Activated CD4-positive, alpha-beta T cell treated with anti-CD3 and anti-CD28 coated beads for 36 hours (primary cell): ENCODE results near the gene ZBTB8OS. TPM values are rescaled to one million over a fixed set of nuclear protein-coding genes. Genes with fewer than 3 reads are reported as not detected.

Source experiments
- ATAC-seq: fragments of 200-7000 bp; cut with Tn5 transposase; one replicate; pipeline ENCODE4 v1.10.0; 2021; ENCODE audit warnings: mild to moderate bottlenecking, moderate library complexity
- CTCF ChIA-PET: fragments of 350-600 bp; sonication (Branson Sonifier 250); formaldehyde crosslinking; loops from one replicate; lab custom pipeline; 2021; ENCODE audit warnings: antibody characterized with exemption; lab: Charles Lee
- POLR2A ChIA-PET: fragments of 350-600 bp; sonication (Branson Sonifier 250); formaldehyde crosslinking; loops from one replicate; lab custom pipeline; 2021; ENCODE audit warnings: antibody characterized with exemption, inconsistent platforms; lab: Charles Lee
- DNase-seq: peaks from one replicate; pipeline ENCODE4 v3.0.0-alpha.2; 2020
- H3K27ac Mint-ChIP-seq: one replicate; pipeline ENCODE4 v1.8.0; 2021; ENCODE audit warnings: mixed read lengths
- H3K27me3 Mint-ChIP-seq: one replicate; pipeline ENCODE4 v1.8.0; 2021; ENCODE audit warnings: mixed read lengths
- H3K36me3 Mint-ChIP-seq: one replicate; pipeline ENCODE4 v1.8.0; 2021; ENCODE audit warnings: low read depth, mixed read lengths
- H3K4me1 Mint-ChIP-seq: one replicate; pipeline ENCODE4 v1.8.0; 2021; ENCODE audit warnings: mixed read lengths
- H3K4me3 Mint-ChIP-seq: one replicate; pipeline ENCODE4 v1.8.0; 2021; ENCODE audit warnings: mild to moderate bottlenecking, moderate library complexity, mixed read lengths
- H3K9me3 Mint-ChIP-seq: one replicate; pipeline ENCODE4 v1.8.0; 2021; ENCODE audit warnings: low read depth, mixed read lengths
- intact Hi-C, 2 experiments: fragments of 100-400 bp; cut with DNase I in 1 of 2; cut with micrococcal nuclease in 1 of 2; formaldehyde crosslinking; loops; one replicate each; pipeline versions ENCODE4 v1.14.2 to v1.15.1; 2022 to 2024; cut with DNase I, micrococcal nuclease
- total RNA-seq, 2 experiments: library from RNA; stranded (reverse); gene quantifications; one replicate each; pipeline ENCODE4 v1.2.3, GENCODE V29; 2021

ZBTB8OS gene
- total RNA-seq, 2 experiments from 2014 or later, result 61.2 to 63.5 TPM

DNA sequence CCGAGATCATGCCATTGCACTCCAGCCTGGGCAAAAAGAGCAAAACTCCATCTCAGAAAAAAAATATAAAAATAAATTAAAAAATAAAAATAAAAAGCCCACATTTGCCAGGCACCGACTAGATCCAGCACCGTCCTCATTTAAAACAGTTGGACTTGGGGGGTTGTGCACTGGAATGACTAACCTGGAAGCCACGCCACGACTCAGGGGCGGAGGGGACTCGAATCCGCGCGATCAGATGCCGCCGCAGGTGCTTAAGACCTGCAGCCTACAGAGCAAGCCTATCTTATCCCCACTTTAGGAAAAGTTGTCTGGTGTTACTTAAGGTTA lies 38.5 kb downstream of the ZBTB8OS start:
- ChIA-PET POLR2A (no interaction called here), CTCF (no interaction called here)
- intact Hi-C loops, result loop anchor here in 1 of 2 experiments (1.0 kb wide), 1 partner anchor 38 kb away; the partner anchor contains the start of gene ZBTB8OS
- no peak overlapping the region for H3K27ac Mint-ChIP-seq
- H3K4me1 Mint-ChIP-seq, result peaks cover 7% of the 10 kb centered on the region
- peak overlapping the region; percentile 57 for H3K4me3 Mint-ChIP-seq
- DNase-seq (no peak), ATAC-seq (no peak)
- no peaks in the 10 kb centered on the region for H3K9me3 Mint-ChIP-seq
- H3K36me3 Mint-ChIP-seq, result no peaks in the 10 kb centered on the region
- H3K27me3 Mint-ChIP-seq, result no peaks in the 10 kb centered on the region

- ChIA-PET POLR2A (interaction anchor here (0.7 kb wide), 2 partner anchors 18 to 133 kb away, joined by 4 read pairs; no protein-coding TSS in a partner anchor), CTCF (interaction anchor here (0.6 to 0.7 kb wide), 2 partner anchors 22 to 1182 kb away, joined by 3 to 4 read pairs; no protein-coding TSS in a partner anchor)
- Mint-ChIP-seq H3K4me3 (no peak overlapping the region), H3K9me3 (no peaks in the 10 kb centered on the region), H3K36me3 (no peaks in the 10 kb centered on the region), H3K4me1 (peaks cover 7% of the 10 kb centered on the region), H3K27me3 (no peaks in the 10 kb centered on the region), H3K27ac (no peak overlapping the region)
- ATAC-seq (no peak), DNase-seq (no peak)
- intact Hi-C loops, result no loop called here
Measured at GRCh38 chr1:32609180-32609579, 41.2 kb downstream of the ZBTB8OS start.

DNA sequence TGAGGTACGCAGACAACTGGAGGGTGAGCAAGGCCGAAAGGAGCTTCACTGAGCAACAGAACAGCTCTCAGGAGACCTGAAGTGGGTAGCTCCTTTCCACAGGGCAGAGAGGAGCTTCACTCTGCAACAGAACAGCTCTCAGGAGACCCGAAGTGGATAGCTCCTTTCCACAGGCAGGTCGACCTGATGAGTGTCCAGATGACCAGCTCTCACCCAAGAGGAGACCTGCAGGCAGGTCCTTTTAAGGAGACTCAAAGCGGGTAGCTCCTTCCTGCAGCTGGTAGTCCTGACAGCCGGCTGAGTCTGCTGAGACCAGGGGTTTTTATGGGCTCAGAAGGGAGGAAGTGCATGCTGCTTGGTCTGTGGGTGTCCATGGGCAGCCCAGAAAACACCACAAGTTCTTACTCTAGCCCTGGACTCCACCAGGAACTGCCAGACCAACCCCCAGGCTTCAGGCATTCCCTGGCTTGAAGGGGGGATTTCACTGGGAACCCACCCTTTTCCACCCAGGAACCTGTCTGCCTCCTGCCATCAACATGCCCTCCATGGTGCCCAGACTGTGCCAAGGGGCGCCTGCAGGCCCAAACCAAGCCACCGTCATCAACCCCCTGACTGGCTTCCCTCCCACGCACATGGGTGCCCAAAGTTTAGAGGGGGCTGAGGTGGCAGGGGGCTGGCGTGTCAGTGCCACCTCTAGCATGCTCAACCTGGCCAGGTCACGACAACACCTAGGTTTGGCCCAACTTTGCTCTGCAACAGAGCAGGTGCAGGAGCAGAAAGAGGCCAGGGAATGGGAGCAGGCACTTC lies 43.6 kb downstream of the ZBTB8OS start:
- Mint-ChIP-seq H3K4me1 (no peaks in the 10 kb centered on the region), H3K36me3 (no peaks in the 10 kb centered on the region), H3K27me3 (no peaks in the 10 kb centered on the region), H3K27ac (no peak overlapping the region), H3K4me3 (no peak overlapping the region), H3K9me3 (no peaks in the 10 kb centered on the region)
- intact Hi-C loops, result no loop called here
- DNase-seq, result no peak
- CTCF ChIA-PET, result no interaction called here
- no peak for ATAC-seq
- POLR2A ChIA-PET, result no interaction called here

- Mint-ChIP-seq H3K4me3 (no peak overlapping the region), H3K36me3 (no peaks in the 10 kb centered on the region), H3K4me1 (no peaks in the 10 kb centered on the region), H3K27ac (no peak overlapping the region), H3K9me3 (no peaks in the 10 kb centered on the region), H3K27me3 (no peaks in the 10 kb centered on the region)
- ChIA-PET POLR2A (no interaction called here), CTCF (no interaction called here)
- intact Hi-C loops, result no loop called here
- ATAC-seq (no peak), DNase-seq (no peak)
Measured at GRCh38 chr1:32605711-32606424, 44.5 kb downstream of the ZBTB8OS start.

GRCh38 chr1:32600034-32600433 lies 50.3 kb downstream of the ZBTB8OS start:
- intact Hi-C loops, result no loop called here
- H3K27me3 Mint-ChIP-seq, result no peaks in the 10 kb centered on the region
- POLR2A ChIA-PET, result no interaction called here
- H3K4me1 Mint-ChIP-seq, result no peaks in the 10 kb centered on the region
- no peaks in the 10 kb centered on the region for H3K9me3 Mint-ChIP-seq
- H3K36me3 Mint-ChIP-seq, result no peaks in the 10 kb centered on the region
- DNase-seq (no peak), ATAC-seq (no peak)
- CTCF ChIA-PET, result interaction anchor here (0.6 to 1.0 kb wide), 3 partner anchors 13 to 175 kb away, joined by 3 to 4 read pairs (median 3); no protein-coding TSS in a partner anchor
- H3K4me3 Mint-ChIP-seq, result no peak overlapping the region
- no peak overlapping the region for H3K27ac Mint-ChIP-seq

GRCh38 chr1:32592943-32593342 lies 57.4 kb downstream of the ZBTB8OS start:
- POLR2A ChIA-PET, result no interaction called here
- H3K36me3 Mint-ChIP-seq, result no peaks in the 10 kb centered on the region
- intact Hi-C loops, result no loop called here

GRCh38 chr1:32580348-32581017 lies 69.9 kb downstream of the ZBTB8OS start:
- Mint-ChIP-seq H3K9me3 (no peaks in the 10 kb centered on the region), H3K27me3 (peaks cover 2% of the 10 kb centered on the region), H3K36me3 (no peaks in the 10 kb centered on the region), H3K4me3 (no peak overlapping the region), H3K4me1 (no peaks in the 10 kb centered on the region), H3K27ac (no peak overlapping the region)
- intact Hi-C loops, result no loop called here
- DNase-seq (no peak), ATAC-seq (peak; percentile 58)
- ChIA-PET POLR2A (no interaction called here), CTCF (interaction anchor here (0.7 kb wide), 1 partner anchor 12 kb away, joined by 3 read pairs; no protein-coding TSS in a partner anchor)

More at GRCh38 chr1:32592943-32593342, 57.4 kb downstream of the ZBTB8OS start:
- no peak for ATAC-seq
- no peaks in the 10 kb centered on the region for H3K9me3 Mint-ChIP-seq
- H3K27ac Mint-ChIP-seq, result no peak overlapping the region
- no peak overlapping the region for H3K4me3 Mint-ChIP-seq
- peaks cover 2% of the 10 kb centered on the region for H3K27me3 Mint-ChIP-seq
- DNase-seq, result no peak
- H3K4me1 Mint-ChIP-seq, result no peaks in the 10 kb centered on the region
- CTCF ChIA-PET, result interaction anchor here (0.6 kb wide), 1 partner anchor 862 kb away, joined by 3 read pairs; no protein-coding TSS in a partner anchor

Other genes with a start within 250 kb of the ZBTB8OS start
- gene ZBTB8B, start 185.5 kb downstream of the ZBTB8OS start, total RNA-seq, result not detected
- under 1 TPM; 0.30 to 0.35 TPM for gene ZBTB8A, start 111.1 kb downstream of the ZBTB8OS start, total RNA-seq
- 100 to 1,000 TPM; 323 to 331 TPM for gene RBBP4, start 658 bp upstream of the ZBTB8OS start, total RNA-seq
- not detected for gene SYNC, start 52.2 kb upstream of the ZBTB8OS start, total RNA-seq
- gene YARS1, start 166.8 kb upstream of the ZBTB8OS start, total RNA-seq, result 100 to 1,000 TPM; 259 to 309 TPM
- 10 to 100 TPM; 27.9 to 34.3 TPM for gene S100PBP, start 167.1 kb upstream of the ZBTB8OS start, total RNA-seq
- gene FNDC5, start 220.4 kb upstream of the ZBTB8OS start, total RNA-seq, result not detected
- gene HPCA, start 235.9 kb upstream of the ZBTB8OS start, total RNA-seq, result under 1 TPM in 1 of 2 experiments, not detected in 1; 0.49 TPM